Measurements from ENCODE around the gene GRAMD2B.
"Not testable (repeated sequence)": the region's sequence is repeated elsewhere in the genome, so short reads cannot be mapped to it uniquely, and the experiment has no call there.

Gene GRAMD2B

DNA sequence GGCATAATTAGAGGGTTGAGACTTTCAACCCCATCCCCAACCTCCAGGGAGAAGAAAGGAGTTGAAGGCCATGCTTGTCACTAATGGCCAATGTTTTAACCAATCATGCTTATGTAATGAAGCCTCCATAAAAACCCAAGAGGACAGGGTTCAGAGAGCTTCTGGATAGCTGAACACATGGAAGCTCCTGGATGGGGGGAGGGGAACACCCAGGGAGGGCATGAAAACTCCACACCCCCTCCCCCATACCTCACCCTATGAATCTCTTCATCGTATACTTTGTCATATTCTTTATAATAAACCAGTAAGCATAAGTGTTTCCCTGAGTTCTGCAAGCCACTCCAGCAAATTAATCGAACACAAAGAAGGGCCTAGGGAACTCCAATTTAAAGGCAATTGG lies 90.1 kb downstream of the GRAMD2B start:
- DNase-seq (ENCODE audit: low read depth): no peak

DNA sequence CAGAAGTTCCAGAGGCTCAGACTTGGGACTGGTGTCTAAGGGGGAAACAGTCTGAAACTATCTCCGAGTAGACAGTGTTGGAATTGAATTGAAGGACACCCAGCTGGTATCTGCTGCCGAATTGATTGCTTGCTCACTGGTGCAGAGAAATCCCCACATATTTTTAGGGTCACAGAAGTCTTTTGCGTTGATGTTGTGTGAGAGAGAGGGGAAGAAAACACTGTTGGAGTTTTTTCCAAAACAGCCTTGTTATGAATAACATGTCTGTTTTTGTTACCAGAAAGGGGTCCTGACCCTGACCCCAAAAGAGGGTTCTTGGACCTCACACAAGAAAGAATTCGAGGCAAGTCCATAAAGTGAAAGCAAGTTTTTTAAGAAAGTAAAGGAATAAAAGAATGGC lies 90.5 kb downstream of the GRAMD2B start:
- DNase-seq (ENCODE audit: low read depth): no peak

DNA sequence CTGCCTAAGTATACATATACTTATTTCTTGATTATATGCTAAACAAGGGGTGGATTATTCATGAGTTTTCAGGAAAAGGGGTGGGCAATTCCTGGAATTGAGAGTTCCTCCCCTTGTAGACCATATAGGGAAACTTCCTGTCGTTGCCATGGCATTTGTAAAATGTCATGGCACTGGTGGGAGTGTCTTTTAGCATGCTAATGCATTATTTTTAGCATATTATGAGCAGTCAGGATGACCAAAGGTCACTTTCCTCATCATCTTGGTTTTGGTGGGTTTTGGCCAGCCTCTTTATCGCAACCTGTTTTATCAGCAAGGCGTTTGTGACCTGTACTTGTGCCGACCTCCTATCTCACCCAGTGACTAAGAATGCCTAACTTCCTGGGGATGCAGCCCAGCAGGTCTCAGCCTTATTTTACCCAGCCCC lies 90.9 kb downstream of the GRAMD2B start:
- peak; percentile 43 for DNase-seq (ENCODE audit: low read depth)

DNA sequence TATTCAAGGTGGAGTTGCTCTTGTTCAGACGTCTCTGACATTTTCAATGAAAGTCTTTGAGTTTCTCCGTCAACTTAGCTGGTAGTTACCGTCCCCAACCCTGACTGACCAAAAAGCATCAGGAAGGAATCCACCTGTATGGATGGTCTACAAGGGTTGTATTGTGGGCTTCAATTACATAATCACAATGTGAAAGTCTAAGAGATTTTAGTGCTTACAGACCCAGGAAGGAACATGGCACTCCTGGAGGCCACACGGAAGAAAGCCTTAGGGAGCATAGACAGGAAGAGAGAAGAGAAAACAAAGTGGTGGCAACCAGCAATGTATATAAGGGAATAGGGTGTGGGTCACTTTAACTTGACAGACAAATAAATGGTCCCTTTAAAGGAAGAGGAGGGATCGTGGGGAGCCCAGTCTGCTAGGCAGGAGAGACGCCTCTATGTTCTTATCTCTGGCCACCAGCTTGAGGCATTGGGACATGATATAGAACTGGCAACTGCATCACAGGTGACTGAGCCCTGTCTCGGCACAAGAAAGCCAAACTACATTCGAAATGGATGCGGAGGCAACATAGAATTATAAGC lies 91.4 kb downstream of the GRAMD2B start:
- no peak for DNase-seq (ENCODE audit: low read depth)

DNA sequence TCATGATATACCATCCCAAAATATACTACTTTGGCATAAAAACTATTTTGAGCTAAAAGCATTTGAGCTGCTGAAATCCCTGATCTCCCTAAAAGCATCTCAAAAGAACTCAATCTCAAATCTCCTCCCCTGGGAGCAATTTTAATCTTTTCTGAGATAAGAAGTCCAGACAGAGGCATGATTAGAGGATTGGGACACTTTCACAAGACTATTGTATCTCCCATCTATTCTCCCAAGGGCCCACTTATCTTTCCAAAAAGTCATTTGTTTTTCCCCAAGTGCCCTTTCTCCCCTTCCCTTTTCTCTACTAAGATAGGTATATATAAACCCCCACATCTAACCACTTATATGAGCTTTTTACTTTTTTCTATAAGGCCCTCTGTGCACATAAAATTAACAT lies 92.1 kb downstream of the GRAMD2B start:
- no peak for DNase-seq (ENCODE audit: low read depth)

DNA sequence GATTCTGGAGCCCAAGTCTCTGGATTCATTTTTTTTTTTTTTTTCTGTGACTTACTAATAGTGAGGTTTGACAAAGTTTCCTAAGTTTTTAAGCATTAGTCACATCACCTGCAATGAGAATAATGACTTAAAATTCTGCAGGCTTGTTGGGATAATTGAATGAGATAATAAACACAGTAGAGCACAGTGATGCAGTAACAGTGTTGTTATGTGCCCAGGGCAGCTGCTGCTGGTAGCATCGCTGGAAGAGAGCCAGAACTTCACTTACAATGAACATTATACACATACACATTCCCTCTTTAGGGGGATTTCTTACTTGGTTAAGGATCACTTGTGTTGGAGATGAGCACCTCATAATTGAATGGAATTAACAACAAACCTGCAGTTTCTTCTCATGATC lies 92.9 kb downstream of the GRAMD2B start:
- peak; percentile 40 for DNase-seq (ENCODE audit: low read depth)

DNA sequence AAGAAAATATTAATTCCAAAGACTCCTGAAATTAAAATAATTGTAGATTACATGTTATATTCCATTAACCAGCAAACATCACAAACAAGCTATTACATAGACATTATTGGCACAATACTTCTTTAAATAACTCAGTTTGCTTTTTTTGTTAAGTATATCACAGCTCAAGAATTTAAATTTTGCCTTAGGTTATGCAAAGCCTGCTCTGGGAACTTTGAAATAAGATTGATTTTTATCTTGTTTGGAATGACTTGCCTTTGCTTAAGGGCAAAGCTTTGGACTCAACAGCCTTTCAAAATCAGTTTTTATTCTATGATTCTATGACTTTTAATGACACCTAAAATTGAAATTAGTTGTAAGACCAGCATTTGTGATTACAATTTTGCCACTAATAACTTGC lies 93.6 kb downstream of the GRAMD2B start:
- DNase-seq (ENCODE audit: low read depth): no peak

DNA sequence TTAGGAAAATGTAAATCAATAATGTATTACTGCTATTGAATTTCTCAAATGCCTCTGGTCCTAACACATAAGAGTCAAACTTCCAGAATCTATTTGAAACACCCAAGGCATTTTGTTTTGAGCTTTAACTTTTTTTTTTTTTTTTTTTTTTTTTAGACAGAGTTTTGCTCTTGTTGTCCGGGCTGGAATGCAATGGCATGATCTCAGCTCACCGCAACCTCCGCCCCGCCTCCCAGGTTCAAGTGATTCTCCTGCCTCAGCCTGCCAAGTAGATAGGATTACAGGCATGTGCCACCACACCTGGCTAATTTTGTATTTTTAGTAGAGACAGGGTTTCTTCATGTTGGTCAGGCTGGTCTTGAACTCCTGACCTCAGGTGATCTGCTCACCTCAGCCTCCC lies 96.0 kb downstream of the GRAMD2B start:
- not testable (repeated sequence) for DNase-seq (ENCODE audit: low read depth)

DNA sequence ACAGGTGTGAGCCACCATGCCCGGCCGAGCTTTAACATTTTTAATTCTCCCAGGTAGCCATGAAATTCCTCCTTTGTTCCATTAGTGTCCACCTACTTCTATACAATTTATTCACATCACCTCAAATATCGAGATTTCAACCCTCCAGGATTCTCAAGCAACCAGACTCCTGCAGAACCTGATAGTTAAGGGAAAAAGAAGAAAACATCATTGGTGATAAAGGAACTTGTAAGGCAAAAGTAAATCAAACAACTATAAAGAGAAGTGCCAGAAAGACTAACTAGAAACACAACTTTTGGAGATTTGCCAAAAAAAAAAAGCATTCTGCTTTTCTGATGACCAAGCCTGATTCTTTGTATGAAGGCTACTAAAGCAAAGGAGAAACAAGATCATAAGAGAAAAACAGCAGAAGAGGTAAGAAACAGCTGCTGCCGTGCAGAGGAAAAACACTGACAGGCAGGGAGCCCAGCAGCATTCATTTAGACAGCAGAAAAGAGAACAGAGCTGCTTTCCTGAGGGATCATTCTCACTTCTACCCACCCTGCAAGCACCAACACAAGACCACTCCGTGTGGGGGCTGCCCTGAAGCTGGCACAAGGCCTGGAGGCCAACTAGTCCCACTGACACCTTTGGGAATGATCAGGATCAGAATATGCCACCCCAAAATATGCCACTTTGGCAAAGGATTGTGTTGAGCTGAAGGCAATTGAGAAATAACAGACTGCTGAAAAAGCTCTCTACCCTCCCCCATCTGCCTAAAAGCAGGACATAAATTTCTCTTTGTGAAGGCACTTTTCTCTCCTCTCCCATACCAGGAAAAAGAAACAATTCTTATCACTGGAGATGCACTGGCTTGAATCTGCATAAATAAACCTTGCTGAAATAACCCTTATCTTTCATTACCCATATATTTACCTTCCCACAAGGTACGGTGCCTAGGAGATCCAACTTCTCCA lies 96.7 kb downstream of the GRAMD2B start:
- peak; percentile 20 for DNase-seq (ENCODE audit: low read depth)

DNA sequence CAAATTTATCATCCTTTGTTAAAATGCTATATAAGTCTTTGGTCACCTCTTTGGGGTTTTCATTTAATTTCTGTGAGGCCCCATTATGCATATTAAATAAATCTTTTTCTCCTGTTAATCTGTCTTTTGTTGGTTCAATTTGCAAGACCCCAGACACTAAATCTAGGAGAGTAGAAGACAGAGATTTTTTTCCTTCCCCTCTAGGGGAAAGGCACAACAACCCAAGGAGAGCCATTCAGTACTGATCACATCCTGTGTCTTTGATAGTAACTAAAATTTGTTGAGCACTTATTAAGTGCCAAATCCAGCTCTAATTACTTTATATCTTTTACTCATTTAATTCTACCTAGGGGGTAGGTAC lies 97.4 kb downstream of the GRAMD2B start:
- DNase-seq (ENCODE audit: low read depth): no peak

DNA sequence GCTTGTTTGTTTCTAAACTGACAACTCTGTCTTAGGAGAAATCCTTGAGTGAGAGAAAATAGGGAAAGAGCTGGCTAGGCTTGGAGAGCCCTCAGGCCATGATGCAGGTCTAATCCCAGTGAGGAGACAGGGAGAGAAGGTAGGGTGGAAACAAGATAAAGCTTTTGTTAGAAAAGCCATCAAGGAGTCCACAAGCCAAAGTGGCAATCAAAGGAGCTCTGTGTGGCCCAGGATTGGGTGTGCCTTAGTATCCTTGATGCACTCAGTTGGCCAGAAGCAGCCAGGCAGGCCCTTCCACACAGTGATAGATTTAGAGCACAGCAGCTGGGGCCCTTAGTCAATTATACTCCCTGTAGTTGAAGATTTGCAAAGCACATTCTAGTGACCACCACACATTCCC lies 97.9 kb downstream of the GRAMD2B start:
- no peak for DNase-seq (ENCODE audit: low read depth)

DNA sequence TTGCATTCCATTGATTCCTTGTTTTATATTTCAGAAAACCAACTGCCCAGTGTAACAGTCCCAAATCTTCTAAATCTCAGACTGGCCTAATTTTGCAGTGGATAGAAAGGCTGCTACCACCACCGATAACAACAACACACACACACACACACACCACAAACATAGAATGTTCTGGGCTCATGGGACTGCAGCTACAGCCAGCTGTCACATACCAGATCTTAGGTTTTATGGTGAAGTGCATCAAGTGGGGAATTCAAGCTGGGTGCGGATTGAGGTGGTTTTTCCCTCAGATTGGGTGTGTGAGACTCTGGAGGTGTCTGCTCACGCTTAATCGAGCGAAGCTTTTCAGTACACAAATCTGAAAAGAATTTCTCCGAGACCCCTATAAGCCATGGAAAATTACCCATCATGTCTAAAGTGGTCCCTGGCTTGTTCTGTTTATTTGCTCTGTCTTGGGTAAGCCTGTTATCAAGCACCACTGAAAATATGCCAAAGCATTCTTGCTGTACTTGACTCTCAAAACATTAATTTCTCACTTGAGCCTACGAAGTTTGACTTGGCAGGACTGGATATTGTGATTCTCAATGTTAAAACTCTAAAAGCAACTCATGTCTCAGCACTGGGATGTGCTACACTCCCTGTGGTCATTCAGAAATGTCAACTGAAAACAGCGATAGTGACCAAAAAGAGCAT lies 100.8 kb downstream of the GRAMD2B start:
- DNase-seq (ENCODE audit: low read depth): no peak

DNA sequence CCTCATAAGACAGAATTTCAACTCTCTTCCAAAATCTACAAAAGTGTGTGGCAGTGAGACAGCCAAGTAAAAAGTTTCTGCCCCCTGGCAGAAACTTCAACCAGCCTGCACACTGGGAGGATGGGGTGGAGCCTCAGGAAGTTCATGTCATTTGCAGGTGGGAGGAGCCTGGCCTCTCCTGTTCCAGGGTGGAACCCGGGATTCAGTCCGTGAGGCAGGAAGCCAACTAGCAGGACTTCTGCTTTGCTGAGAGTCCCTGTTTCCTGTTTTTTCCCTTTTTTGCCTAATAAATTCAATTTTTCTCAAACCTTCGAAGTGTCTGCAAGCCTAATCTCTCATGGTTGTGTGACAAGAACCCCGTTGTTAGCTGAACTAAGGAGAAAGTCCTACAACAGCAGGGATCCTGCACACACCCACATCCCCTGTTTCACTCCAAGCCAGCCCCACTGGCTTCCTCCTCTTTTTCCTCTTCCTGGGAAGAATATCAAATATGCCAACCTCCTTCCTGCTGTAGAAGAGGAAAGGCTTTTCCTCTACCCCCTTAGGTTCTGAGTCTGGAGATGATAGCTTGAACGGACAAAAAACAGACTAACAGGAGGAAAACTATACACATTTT lies 102.5 kb downstream of the GRAMD2B start:
- peak; percentile 46 for DNase-seq (ENCODE audit: low read depth)

DNA sequence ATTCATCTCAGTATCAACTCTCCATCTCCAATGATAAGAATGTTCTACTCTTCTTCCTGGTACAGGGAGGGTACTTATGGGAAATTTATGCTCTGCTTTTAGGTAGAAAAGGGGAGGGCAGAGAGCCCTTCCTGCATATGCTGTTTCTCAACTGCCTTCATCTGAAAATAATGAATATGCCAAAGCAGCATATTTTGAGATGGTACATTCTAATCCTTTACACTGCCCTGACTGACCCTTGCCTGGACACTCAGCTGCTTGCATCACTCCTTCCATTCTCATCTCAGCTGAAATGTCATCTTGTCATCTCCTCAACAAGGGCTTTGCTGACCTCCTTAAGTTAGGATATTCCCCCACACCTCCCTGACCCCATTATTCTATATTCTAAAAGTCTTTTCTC lies 103.3 kb downstream of the GRAMD2B start:
- peak; percentile 44 for DNase-seq (ENCODE audit: low read depth)

DNA sequence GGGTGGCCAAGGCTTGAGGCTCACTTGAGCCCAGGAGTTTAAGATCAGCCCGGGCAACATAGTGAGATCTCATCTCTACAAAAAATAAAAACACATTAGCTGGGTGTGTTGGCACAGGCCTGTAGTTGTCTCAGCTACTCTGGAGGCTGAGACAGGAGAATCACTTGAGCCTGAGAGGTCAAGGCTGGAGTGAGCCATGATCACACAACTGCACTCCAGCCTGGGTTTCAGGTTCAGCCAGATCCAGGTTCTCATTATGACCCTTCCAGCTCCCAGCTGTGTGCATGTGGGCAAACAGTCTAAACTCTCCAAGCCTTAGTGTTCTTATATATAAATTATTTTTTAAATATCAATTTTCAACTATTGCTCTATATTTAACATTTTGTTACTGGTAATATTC lies 103.9 kb downstream of the GRAMD2B start:
- DNase-seq (ENCODE audit: low read depth): no peak

DNA sequence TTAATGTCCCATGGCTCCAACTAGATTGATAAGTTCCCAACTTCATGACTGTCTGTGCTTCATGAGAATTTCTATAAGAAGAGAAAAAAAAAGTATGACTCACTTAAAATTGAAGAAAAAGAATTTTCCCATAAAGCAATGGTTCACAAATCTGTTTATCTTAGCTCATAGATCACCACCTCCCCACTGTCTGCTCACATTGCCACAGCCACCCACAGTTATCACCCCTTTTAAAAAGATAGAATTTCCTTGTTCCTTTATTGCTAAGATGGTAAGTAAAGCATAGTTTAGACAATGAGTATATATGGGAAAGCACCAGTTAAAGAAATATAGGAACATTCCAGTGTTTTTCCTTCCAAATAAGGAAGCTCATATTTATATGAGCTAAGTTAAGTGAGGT lies 104.7 kb downstream of the GRAMD2B start:
- DNase-seq (ENCODE audit: low read depth): no peak

DNA sequence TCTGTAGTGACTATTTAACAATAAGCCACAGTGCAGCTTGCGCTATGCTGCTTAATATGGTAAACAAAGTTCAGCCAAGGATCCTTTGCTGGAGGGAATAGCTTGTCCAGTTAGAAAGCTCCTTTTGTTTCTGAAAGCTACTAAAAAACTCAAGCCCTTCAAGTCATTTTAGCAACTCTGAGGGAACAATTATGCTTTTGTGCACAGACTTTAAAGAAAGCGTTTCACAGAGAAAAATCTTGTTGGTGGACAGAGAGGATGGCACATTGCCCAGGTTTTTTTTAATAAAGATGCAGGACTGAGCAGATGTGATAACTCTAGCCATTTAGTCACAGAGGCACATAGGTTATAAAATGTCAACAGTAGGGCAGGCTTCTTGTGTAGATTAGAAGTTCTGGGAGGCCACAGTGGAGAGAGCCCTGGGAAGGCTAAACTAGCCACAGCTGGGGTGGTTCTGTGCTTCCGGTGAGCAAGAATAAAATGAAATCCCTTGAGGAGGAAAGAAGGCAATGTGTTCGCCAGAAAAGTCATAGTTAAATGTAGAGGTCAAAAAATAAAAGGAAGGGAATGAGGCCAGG lies 108.4 kb downstream of the GRAMD2B start:
- DNase-seq (ENCODE audit: low read depth): no peak

DNA sequence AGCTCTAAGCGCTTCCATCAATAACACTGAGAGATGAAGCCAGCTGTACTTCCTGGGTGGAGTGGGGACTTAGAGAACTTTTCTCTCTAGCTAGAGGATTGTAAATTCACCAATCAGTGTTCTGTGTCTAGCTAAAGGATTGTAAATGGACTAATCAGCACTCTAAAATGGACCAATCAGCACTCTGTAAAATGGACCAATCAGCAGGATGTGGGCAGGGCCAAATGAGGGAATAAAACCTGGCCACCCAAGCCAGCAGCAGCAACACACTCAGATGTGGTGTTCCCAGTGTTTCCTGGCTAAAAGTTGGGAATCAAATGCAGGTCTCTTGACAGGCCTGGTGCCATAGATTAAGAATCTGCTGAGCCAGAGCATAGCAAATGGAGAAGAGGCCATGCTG lies 111.3 kb downstream of the GRAMD2B start:
- DNase-seq (ENCODE audit: low read depth): no peak

DNA sequence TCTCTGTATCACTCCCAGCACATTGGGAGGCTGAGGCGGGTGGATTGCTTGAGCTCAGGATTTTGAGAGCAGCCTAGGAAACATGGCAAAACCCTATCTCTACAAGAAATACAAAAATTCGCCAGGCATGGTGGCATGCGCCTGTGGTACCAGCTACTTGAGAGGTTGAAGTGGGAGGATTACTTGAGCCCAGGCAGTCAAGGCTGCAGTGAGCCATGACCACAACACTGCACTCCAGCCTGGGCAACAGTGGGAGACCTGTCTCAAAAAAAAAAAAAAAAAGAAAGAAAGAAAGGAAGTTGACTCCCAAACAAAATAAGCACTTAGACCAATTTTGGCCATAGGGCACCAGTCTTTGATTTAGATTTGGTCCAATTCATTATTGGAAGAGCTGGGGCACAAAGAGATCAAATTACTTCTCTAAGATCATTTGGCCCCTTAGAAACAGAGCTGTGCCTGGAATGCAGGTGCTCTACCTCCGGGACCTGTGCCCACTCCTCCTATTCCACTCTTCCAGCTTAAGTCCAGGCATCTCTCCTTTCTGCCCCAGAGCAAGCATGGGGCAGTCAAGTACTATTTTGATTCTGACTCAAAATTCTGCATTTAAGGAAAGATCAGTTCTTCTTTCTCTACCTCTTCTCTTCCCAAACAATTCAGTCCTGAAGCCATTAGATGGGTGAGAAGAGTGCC lies 112.8 kb downstream of the GRAMD2B start:
- no peak for DNase-seq (ENCODE audit: low read depth)

DNA sequence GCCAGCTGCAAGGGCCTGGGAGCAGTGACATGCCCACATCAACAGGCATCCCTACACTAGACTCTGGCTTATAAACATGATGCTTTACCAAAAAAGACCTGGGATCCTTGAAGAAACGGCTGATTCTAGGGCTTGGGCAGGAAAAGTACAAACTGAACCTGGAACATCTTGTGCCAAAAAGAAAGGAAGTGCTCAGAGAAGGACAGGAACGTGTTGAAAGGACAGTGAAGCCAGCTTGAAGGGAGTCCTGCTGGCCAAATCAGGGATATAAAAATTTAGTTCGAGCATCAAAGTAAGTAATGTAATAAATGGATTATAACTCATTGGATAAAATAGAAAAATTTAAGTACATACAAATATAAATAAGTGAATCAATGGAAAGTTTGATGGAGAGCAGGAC lies 113.7 kb downstream of the GRAMD2B start:
- DNase-seq (ENCODE audit: low read depth): no peak

DNA sequence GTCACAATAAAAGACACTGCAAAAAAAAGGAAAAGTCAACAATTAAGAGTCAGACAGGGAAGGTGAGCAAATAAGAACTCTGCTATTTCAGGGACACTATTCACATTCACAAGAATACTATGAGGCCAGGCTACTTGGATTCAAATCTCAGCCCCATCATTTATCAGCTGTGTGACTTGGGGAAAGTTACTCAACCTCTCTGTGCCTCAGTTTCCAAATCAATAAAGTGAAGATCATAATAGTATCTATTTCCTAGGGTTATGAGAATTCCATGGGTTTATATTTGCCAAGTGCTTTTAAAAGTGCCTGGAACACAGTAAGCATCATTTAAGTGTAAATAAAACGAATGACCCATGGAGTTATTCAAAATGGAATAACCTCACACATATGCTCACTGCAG lies 115.4 kb downstream of the GRAMD2B start:
- no peak for DNase-seq (ENCODE audit: low read depth)

DNA sequence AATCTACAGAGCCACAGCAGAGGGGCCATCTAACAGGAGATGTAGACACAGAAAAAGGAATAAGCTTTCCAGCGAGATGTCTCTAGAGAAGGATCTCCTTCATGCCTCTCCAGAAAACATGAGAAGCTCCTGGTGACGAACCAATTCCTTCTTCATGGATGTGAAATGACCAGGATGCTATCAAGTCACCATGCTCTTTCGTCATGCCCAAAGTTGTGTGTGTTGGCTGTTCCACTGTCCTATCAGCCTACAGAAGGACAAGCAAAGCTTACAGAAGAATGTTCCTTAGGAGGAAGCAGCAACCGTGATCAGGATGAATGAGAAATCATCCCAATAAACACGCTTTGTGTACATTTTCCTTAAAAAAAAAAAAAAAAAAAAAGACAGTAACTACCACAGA lies 117.4 kb downstream of the GRAMD2B start:
- DNase-seq (ENCODE audit: low read depth): peak; percentile 53
